K562 (cell line): ENCODE results near the gene PHYHD1. TPM values are rescaled to one million over a fixed set of nuclear protein-coding genes. Genes with fewer than 3 reads are reported as not detected.

ENCODE experiments used
- EHMT2 ChIP-seq: fragments of 450-650 bp; IDR thresholded peaks from 2 replicates; pipeline ENCODE4 v1.6.1; 2018; ENCODE audit warnings: antibody characterized with exemption
- JUNB ChIP-seq: fragments of 450-650 bp; formaldehyde crosslinking; conservative IDR thresholded peaks from 2 replicates; pipeline ENCODE4 v1.4.0; 2020; ENCODE audit warnings: mild to moderate bottlenecking
- NR2C1 ChIP-seq, 2 experiments: fragments of 450-650 bp; IDR thresholded peaks; 2 replicates each; pipeline ENCODE4 v1.6.1; 2017; ENCODE audit warnings: mild to moderate bottlenecking in 2 of 2, antibody characterized with exemption in 1 of 2, inconsistent platforms in 1 of 2, missing compliant biosample characterization in 1 of 2, missing genetic modification characterization in 1 of 2
- OTX1 ChIP-seq: fragments of 450-650 bp; formaldehyde crosslinking; IDR thresholded peaks from 2 replicates; pipeline ENCODE4 v1.4.0; 2022; ENCODE audit warnings: mild to moderate bottlenecking
- RAD51 ChIP-seq: fragments of 450-650 bp; IDR thresholded peaks from 2 replicates; pipeline ENCODE4 v1.7.1; 2016; ENCODE audit warnings: low read depth, mild to moderate bottlenecking, borderline replicate concordance
- SMAD1 ChIP-seq: fragments of 150-350 bp; IDR thresholded peaks from 2 replicates; pipeline ENCODE4 v1.6.1; 2014; ENCODE audit warnings: low read length, low read depth; ENCODE audit not compliant: partially characterized antibody
- TFAM ChIP-seq: fragments of 250-450 bp; sonication (Bioruptor Pico); conservative IDR thresholded peaks from 2 replicates; pipeline ENCODE4 v1.5.0; 2021; ENCODE audit warnings: mild to moderate bottlenecking, moderate library complexity
- ZNF212 ChIP-seq: fragments of 450-650 bp; formaldehyde crosslinking; IDR thresholded peaks from 2 replicates; pipeline ENCODE4 v1.4.0; 2020; ENCODE audit warnings: mild to moderate bottlenecking
- ZNF778 ChIP-seq: fragments of 450-650 bp; formaldehyde crosslinking; IDR thresholded peaks from 2 replicates; pipeline ENCODE4 v1.4.0; 2020; ENCODE audit warnings: mild to moderate bottlenecking, moderate library complexity
- polyA plus RNA-seq, 8 experiments: library from polyadenylated mRNA; depleted of rRNA in 4 of 8; stranded (reverse) in 5 of 8; unstranded in 3 of 8; fragments of >200 nt; fragmentation: Nextera tagmentation in 2 of 8; fragmentation: Illumina TruSeq in 1 of 8; extraction: Ambion mirVana in 2 of 8; extraction: Trizol in 1 of 8; gene quantifications; 2 replicates each; pipeline versions ENCODE4 v1.2.1 to v1.2.3, GENCODE V29; 2011 to 2014; ENCODE audit warnings: inconsistent platforms in 1 of 8, missing spikeins in 1 of 8
- total RNA-seq, 7 experiments: library from RNA; depleted of rRNA in 6 of 7; stranded (reverse); fragments of >200 nt in 6 of 7; fragmentation: Illumina TruSeq in 2 of 7; extraction: Trizol in 2 of 7; gene quantifications; 2 replicates each; pipeline versions ENCODE4 v1.2.1 to v1.2.3, GENCODE V29; 2011 to 2021; ENCODE audit warnings: low replicate concordance in 1 of 7
- TF ChIP-seq, protein P1 (sequence below): fragments of 450-650 bp; formaldehyde crosslinking; IDR thresholded peaks from 2 replicates; pipeline ENCODE4 v1.4.0; 2020; ENCODE audit warnings: mild to moderate bottlenecking, moderate library complexity
- TF ChIP-seq, protein P2 (sequence below): sonication (generic); formaldehyde crosslinking; IDR thresholded peaks from 2 replicates; pipeline ENCODE4 v1.9.0; 2022; ENCODE audit warnings: mild to moderate bottlenecking, missing genetic modification reagents
- TF ChIP-seq, protein P3 (sequence below), 2 experiments: IDR thresholded peaks; 2 replicates each; pipeline ENCODE4 v1.6.1; 2012; ENCODE audit warnings: improper control_type of control experiment in 2 of 2, low read depth in 2 of 2, low read length in 2 of 2, borderline replicate concordance in 1 of 2
- TF ChIP-seq, protein P4 (sequence below): sonication (generic); formaldehyde crosslinking; IDR thresholded peaks from 2 replicates; pipeline ENCODE4 v1.8.0; 2023; ENCODE audit warnings: mild to moderate bottlenecking, missing genetic modification reagents
- TF ChIP-seq, protein P5 (sequence below): fragments of 450-650 bp; conservative IDR thresholded peaks from 2 replicates; pipeline ENCODE4 v1.6.1; 2016; ENCODE audit warnings: missing genetic modification characterization, low read depth, mild to moderate bottlenecking, control low read depth, missing compliant biosample characterization

PHYHD1 gene
- total and polyA plus RNA-seq, 9 of the 15 experiments (the other 6 are each of a cell fraction or from before 2014, with no cell fraction given), result 0.36 to 1.3 (median 0.80) TPM

DNA sequence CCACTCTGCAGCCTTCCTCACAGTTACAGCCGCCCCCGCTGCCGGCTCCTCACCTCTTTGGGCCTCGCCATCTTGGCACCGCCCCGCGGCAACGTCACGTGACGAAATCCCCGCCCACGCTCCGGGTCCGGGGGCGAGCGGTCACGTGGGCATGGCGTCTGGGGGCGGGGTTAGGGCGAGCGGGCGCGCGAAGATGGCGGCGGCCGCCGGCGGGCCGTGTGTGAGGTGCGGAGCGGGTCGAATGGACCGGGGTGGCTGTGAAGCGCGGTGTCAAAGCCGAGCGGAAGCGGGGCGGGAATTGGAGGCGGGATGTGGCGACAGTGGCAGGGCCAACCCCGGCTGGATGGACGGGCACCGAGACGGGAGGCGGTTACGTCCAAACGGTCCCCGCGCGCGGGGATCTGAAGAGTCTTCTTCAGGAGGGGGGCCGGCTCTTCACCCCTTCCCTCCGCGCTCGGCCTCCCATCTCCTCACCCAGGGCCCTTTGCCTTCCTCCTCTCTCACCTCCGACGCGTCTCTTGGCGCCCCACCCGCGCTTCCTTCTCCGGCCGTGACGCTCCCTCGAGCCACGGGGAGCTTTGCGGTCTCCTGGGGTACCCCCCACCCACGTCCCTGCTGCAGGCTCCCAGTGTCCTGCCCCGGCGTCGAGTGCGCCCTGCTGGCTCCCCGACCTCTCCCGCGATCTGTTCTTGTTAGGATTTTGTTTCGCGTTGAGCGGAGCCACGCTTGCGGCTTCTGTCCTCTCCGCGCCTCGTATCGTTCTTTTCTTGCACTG is 26.9 kb downstream of the PHYHD1 start, which contains the start of the genes DOLK and NUP188 (continued):
- TF ChIP-seq, protein P1, sequence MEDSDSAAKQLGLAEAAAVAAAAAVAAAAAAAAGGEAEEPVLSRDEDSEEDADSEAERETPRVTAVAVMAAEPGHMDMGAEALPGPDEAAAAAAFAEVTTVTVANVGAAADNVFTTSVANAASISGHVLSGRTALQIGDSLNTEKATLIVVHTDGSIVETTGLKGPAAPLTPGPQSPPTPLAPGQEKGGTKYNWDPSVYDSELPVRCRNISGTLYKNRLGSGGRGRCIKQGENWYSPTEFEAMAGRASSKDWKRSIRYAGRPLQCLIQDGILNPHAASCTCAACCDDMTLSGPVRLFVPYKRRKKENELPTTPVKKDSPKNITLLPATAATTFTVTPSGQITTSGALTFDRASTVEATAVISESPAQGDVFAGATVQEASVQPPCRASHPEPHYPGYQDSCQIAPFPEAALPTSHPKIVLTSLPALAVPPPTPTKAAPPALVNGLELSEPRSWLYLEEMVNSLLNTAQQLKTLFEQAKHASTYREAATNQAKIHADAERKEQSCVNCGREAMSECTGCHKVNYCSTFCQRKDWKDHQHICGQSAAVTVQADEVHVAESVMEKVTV (CRISPR knock-in tag), result 0 out of 2 replicates have a peak, but pooled peaks have one; percentile 7
- TF ChIP-seq TFAM (CRISPR knock-in tag) (no peak), RAD51 (peak; percentile 100), EHMT2 (no peak), ZNF212 (CRISPR knock-in tag) (no peak), NR2C1 (IDR thresholded peaks at IDR 0.05) (0 out of 2 replicates have a peak, but pooled peaks have one; percentile 25), NR2C1 (tag; IDR thresholded peaks at IDR 0.05) (no peak), OTX1 (CRISPR knock-in tag) (no peak), SMAD1 (peak; percentile 40), ZNF778 (CRISPR knock-in tag) (no peak), JUNB (CRISPR knock-in tag) (no peak)
- TF ChIP-seq, protein P2, sequence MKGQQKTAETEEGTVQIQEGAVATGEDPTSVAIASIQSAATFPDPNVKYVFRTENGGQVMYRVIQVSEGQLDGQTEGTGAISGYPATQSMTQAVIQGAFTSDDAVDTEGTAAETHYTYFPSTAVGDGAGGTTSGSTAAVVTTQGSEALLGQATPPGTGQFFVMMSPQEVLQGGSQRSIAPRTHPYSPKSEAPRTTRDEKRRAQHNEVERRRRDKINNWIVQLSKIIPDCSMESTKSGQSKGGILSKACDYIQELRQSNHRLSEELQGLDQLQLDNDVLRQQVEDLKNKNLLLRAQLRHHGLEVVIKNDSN (CRISPR knock-in tag), result peak; percentile 99
- TF ChIP-seq, protein P3, sequence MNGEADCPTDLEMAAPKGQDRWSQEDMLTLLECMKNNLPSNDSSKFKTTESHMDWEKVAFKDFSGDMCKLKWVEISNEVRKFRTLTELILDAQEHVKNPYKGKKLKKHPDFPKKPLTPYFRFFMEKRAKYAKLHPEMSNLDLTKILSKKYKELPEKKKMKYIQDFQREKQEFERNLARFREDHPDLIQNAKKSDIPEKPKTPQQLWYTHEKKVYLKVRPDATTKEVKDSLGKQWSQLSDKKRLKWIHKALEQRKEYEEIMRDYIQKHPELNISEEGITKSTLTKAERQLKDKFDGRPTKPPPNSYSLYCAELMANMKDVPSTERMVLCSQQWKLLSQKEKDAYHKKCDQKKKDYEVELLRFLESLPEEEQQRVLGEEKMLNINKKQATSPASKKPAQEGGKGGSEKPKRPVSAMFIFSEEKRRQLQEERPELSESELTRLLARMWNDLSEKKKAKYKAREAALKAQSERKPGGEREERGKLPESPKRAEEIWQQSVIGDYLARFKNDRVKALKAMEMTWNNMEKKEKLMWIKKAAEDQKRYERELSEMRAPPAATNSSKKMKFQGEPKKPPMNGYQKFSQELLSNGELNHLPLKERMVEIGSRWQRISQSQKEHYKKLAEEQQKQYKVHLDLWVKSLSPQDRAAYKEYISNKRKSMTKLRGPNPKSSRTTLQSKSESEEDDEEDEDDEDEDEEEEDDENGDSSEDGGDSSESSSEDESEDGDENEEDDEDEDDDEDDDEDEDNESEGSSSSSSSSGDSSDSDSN (IDR thresholded peaks at IDR 0.05; ENCODE audit: borderline replicate concordance in 1 of 2, low read depth in 2 of 2, low read length in 2 of 2), result 0 out of 4 replicates have a peak, but pooled peaks of 1 of the 2 experiments have one; percentile 69
- TF ChIP-seq, protein P4, sequence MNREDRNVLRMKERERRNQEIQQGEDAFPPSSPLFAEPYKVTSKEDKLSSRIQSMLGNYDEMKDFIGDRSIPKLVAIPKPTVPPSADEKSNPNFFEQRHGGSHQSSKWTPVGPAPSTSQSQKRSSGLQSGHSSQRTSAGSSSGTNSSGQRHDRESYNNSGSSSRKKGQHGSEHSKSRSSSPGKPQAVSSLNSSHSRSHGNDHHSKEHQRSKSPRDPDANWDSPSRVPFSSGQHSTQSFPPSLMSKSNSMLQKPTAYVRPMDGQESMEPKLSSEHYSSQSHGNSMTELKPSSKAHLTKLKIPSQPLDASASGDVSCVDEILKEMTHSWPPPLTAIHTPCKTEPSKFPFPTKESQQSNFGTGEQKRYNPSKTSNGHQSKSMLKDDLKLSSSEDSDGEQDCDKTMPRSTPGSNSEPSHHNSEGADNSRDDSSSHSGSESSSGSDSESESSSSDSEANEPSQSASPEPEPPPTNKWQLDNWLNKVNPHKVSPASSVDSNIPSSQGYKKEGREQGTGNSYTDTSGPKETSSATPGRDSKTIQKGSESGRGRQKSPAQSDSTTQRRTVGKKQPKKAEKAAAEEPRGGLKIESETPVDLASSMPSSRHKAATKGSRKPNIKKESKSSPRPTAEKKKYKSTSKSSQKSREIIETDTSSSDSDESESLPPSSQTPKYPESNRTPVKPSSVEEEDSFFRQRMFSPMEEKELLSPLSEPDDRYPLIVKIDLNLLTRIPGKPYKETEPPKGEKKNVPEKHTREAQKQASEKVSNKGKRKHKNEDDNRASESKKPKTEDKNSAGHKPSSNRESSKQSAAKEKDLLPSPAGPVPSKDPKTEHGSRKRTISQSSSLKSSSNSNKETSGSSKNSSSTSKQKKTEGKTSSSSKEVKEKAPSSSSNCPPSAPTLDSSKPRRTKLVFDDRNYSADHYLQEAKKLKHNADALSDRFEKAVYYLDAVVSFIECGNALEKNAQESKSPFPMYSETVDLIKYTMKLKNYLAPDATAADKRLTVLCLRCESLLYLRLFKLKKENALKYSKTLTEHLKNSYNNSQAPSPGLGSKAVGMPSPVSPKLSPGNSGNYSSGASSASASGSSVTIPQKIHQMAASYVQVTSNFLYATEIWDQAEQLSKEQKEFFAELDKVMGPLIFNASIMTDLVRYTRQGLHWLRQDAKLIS (CRISPR knock-in tag), result peak; percentile 58; the same call in 1 of the 2 replicates
- TF ChIP-seq, protein P5, sequence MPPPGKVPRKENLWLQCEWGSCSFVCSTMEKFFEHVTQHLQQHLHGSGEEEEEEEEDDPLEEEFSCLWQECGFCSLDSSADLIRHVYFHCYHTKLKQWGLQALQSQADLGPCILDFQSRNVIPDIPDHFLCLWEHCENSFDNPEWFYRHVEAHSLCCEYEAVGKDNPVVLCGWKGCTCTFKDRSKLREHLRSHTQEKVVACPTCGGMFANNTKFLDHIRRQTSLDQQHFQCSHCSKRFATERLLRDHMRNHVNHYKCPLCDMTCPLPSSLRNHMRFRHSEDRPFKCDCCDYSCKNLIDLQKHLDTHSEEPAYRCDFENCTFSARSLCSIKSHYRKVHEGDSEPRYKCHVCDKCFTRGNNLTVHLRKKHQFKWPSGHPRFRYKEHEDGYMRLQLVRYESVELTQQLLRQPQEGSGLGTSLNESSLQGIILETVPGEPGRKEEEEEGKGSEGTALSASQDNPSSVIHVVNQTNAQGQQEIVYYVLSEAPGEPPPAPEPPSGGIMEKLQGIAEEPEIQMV, result no peak
